Mammary epithelial cell (primary cell): ENCODE measurements around the gene AOX1.

ENCODE experiments used
- EZH2 ChIP-seq: IDR thresholded peaks from 2 replicates; pipeline ENCODE4 v1.6.1; 2012; ENCODE audit warnings: low read length, inconsistent platforms, borderline replicate concordance
- TF ChIP-seq, protein P1 (sequence below), 2 donors: IDR thresholded peaks in 1 of 2; conservative IDR thresholded peaks in 1 of 2; 2 replicates each; pipeline ENCODE4 v1.5.1; 2011 to 2012; ENCODE audit warnings: inconsistent platforms in 2 of 2, low read length in 2 of 2, mild to moderate bottlenecking in 2 of 2, control low read depth in 1 of 2, low read depth in 1 of 2; ENCODE audit not compliant: insufficient read depth in 1 of 2; ENCODE audit errors: extremely low read depth in 1 of 2

DNA sequence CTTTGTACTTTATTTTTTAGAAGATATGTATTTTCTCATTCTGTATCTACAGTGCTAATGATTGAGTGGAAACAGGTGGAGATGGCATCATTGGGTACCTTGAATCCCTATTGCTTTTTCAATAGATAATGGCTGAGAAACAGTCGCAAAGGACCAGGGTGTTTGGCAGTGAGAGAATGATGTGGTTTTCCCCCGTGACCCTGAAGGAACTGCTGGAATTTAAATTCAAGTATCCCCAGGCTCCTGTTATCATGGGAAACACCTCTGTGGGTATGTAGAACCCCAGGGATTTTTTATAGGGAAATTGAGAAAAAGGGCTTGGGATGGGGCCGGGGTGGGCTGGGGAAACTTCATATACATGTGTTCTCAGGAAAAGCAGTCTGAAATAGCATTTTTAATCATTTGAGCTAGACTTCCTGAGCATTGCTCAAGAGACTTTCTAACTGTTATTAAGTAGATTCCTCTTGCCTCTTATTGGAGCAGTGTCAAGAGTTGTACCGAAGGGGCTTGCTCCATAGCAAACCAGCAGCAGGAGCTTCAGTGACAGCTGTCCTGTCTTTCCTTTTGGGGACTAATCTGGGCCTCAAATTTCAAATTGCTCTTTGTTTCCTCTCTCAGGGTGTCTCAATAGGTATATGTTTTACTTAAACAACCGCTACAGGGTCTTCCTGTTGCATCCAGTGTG lies 18.9 kb downstream of the AOX1 start:
- TF ChIP-seq, protein P1, sequence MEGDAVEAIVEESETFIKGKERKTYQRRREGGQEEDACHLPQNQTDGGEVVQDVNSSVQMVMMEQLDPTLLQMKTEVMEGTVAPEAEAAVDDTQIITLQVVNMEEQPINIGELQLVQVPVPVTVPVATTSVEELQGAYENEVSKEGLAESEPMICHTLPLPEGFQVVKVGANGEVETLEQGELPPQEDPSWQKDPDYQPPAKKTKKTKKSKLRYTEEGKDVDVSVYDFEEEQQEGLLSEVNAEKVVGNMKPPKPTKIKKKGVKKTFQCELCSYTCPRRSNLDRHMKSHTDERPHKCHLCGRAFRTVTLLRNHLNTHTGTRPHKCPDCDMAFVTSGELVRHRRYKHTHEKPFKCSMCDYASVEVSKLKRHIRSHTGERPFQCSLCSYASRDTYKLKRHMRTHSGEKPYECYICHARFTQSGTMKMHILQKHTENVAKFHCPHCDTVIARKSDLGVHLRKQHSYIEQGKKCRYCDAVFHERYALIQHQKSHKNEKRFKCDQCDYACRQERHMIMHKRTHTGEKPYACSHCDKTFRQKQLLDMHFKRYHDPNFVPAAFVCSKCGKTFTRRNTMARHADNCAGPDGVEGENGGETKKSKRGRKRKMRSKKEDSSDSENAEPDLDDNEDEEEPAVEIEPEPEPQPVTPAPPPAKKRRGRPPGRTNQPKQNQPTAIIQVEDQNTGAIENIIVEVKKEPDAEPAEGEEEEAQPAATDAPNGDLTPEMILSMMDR (conservative IDR thresholded peaks at IDR 0.05 in 1 of 2, IDR thresholded peaks at IDR 0.05 in 1 of 2; ENCODE audit: extremely low read depth in 1 of 2, insufficient read depth in 1 of 2, low read depth in 1 of 2, low read length in 2 of 2), result no peak
- TF ChIP-seq EZH2, result no peak
